Activated T-cell treated with anti-CD3 and anti-CD28 coated beads for 24 hours (primary cell): ENCODE measurements around the gene CA10.

Experiments used
- DNase-seq: peaks from one replicate; pipeline ENCODE4 v3.0.0-alpha.2; 2020; ENCODE audit warnings: low read depth

CA10 gene

DNA sequence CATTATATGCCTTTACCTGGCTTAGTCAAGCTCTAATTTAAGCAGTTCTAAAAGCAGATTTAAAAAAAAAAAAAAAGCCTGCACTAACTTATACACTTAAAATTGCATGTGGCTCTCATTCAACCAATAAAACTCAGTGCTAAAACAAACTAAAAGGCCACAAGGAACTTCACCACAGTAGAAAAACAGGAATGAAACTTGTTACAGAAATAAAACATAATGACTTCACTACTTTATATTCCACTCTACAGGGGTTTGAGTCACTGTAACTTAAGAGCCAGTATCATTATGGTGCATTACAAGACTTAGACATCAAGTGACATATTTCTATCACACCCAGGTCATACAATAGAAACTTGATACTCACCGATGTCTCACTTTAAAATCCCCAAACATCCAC, 11.1 kb downstream of the CA10 start:
- no peak for DNase-seq

DNA sequence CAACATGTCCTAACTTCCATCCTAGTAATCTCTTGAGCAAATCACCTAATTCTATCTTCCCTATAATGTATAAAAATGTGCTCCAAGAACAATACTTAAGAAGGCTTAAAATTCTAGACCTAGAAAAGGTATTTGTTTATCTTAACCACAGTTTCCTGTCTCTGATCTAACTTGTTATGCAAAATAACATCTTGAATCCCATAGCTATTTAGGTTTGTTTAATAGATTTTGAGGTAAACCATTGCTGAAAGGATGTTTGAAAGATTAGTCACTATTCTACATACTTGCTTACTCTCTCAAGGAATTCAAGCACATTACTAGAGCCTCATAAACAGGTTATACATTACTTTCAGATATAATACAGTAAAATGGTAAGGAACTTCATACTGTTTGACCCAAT, 13.0 kb downstream of the CA10 start:
- no peak for DNase-seq

DNA sequence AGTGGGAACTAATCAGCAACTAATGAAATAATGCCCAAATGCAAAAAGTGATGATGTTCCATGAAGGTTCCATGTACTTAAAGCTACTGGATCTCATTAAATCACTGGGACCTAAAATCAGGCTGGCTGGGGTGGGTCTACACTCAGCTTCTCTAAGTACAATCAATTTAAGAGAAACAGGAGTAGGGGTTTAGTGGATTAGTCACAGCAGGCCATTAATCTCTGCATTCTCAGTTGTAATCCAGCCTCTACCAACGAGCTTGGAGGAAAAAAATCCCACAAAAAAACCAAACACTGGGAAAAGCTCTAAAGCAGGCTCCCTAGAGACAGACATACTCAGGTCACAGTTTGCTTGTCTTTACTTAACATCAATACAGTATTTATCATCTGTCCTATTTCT, 15.0 kb downstream of the CA10 start:
- DNase-seq = no peak

DNA sequence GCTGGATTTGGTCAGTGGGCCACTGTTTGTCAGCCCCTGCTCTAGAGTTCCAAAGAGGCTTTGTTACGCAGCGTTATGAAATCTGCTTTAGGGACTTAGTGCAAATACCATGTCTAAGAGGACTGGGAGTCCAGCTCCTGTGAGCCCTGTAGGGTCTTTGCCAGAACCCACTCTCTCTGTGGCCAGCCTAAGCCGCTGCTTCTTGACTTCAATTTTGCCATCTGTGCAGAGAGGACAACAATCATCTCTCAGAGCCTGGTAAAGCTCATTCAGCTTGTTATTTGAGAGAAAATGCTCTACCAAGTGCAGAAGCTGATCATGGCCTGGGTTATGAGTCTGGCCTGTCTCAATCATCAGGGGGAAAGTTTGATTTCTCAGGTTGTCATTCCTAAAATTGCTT, 17.9 kb downstream of the CA10 start:
- DNase-seq = no peak

DNA sequence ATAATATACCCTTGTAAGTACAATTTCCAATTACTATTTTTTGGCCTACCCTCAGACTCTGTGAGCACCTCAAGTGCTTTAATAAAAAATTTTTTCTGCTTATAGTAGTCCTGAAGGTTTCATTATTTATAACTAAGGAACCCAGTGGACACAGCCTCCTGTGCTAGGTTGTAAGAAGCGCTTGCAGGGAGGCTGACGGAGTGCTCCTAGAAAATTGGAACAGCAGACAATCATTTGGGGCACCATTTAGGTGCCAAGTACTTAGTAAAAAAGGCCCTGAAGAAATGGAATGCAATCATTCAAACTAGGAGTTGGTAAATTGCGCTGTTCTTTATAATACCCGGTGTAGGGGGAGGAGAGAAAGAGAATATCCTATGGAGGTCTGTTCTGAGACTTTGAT, 19.8 kb downstream of the CA10 start:
- no peak for DNase-seq

DNA sequence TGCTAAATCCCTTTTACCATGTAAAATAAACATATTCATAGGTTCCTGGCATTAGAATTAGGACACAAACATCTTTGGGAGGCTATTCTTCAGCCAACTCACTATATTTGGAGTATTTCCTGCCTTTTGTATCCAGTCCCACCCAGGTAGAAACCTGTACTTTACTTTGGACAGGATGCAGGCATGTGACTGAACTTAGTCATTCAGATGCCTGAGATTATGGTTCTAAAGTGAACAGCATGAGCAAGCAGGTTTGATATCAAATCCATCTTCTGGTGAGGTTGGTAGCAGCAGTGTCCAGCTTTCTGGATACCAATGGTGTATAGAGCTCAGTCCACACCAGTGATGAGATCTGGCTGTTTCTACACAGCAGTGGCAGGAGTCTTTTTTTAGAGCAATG, 20.2 kb downstream of the CA10 start:
- no peak for DNase-seq

DNA sequence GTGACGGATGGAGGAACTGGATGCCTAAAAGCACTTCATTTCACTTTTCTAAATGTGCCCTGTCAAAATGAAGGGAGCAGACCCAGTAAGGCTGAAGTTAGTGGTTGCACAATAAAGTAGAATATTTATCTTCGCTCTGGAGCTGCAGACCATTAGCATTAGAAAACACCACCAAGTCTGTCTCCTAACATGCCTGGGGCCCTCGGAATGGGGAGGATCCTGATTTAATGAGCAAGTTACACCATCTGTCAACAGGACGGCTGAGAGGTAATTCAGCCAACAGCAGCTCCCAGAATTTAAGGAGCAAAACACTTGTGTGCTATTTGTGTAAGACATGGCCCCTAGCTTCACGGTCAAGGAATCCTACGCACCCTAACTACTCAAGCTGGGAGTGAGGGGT, 22.3 kb downstream of the CA10 start:
- DNase-seq = no peak

DNA sequence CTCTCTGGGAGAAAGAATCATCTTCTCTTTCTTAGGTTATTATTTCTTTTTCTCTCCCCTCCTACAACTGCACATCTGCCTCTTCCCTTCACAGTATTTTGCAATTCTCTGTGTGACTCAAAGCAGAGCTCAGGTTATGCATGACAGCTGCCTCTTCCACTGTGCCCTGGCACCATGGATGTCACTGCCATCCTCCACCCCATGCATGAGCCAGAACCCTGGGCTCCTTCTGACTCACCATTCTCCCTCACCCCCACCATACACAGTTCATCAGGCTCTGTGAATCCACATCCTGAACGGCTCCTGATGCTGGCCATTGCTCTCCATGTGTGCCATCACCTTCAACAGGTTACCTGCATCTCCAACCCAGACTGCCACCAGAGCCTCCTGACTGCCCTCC, 23.9 kb downstream of the CA10 start:
- DNase-seq = no peak

DNA sequence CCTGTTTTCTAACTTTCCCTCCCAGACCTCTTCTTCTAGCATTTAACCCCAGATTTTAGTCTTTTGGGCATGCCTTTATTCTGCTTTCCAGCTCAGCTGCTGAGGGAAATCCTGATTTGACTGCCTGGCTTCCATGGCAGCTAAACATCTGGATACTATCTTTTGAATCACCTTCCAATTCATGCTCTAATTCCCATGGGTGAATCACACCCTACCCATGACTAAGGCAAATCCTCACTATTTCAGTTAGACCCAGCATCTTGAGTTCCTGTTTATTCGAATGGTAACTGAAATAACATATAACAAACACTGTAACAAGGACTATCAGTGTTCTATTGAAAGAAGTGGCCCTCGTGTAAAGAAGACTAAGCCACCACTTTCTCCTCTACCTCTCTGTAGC, 29.8 kb downstream of the CA10 start:
- DNase-seq = no peak

DNA sequence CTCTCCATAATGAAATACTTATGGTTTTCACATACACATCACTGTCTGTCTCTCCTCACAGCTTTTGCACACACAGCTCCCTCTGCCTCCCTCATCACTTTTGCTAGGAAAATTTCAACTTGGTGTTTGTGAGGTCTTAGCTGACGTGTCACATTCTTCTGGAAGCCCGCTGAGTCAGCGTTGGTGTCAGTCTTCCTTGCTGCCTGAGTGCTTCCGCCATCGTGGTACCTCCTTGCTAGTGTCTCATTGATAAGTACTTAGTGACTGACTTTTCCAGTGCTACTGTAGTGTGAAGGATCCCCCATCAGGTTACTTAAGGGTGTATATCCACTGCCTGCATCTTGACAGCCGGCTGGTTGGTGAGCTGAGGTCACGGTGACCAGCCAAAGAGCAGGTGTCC, 33.5 kb downstream of the CA10 start:
- DNase-seq = no peak

DNA sequence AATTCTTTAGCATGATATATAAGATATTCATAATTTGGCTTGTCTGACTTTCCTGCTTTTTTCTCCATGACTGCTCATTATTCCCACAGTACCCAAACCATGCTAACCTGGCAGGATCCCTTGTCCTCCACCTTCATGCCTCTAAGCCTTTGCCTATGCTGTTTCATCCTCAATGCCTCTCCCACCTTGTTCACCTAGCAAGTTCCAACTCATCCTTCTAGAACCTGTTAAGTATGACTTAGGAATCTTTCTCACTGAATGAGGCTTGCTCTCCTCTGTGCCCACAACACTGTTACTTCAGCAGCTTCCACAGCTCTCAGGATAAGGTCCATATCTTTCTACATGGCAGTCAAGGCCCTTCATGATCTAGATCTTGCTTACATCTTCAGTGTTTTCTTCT, 34.0 kb downstream of the CA10 start:
- DNase-seq = no peak

DNA sequence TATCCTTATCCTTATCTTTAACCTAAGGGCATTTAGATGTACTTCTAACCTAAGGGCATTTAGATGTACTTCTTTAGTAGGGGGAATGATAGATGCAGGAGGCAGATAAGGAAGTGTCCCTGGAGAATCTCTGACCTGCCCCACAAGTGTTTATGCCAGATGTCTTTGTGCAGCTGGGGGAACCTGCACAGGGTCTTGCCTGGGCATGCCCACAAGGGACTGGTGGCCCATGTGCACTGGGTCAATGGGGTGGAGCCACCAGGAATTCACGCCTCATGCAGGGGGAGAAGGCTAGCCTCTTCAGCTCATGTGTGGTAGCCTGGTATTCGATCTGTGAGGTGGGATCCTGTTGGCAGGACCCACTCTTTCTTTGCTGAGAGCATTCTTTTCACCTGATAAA, 38.0 kb downstream of the CA10 start:
- no peak for DNase-seq

DNA sequence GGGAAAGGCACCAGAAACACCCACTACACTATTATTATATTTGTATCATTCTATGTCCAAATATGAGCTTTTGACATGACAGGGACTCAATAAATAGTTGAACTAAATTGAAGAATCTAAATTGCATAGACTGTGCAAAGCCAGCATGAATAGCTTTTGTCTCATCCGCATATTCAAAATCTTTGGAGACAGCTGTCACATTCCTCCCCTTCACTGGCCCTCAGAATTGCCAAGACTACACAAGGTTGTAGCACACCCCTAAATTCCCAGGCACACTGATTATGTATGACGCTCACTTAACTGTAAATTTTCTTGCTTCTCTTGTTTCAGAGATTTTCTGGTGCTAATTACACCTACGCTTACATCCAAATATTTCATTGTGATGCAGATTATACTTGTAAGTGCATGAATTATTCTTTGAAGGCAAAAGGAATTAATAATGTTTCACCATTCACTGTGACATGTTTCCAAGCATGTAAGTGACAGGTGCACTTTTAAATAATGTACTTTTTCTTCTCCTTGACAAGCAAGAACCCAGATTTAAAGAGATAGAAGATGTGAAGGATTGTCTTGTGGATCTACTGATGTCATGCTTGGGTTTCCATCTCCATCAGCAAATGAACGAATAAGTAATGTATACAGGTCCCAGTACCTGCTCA, 47.5 kb downstream of the CA10 start:
- DNase-seq = no peak

DNA sequence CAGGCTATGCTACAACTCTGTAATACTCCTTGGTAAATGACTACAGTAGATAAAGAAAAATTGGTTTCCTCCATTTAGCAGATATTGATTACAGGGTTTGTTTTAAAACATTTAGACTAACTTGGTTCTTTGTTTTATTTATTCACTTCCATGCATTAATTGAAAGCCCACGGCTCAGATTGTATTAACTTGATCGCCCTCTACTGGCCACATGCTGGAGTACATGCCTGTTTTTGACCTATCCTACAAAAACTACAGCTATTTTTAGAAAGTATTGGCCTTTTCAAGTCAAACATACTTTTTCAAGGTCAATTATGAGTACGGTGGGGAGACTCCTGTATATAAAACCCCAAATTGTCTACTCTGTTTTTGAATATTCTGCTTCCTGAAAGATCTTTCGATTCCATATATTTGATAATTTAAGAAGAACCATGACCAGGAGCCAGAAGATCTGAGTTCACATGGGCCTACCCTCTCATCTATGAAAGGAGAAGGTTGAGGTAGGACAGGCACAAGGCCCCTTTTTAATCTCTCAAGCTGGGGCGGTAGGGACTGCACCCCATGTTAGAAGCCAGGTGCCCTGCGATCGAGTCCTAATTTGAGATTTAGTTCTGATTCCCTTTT, 51.8 kb downstream of the CA10 start:
- DNase-seq = peak; percentile 16

DNA sequence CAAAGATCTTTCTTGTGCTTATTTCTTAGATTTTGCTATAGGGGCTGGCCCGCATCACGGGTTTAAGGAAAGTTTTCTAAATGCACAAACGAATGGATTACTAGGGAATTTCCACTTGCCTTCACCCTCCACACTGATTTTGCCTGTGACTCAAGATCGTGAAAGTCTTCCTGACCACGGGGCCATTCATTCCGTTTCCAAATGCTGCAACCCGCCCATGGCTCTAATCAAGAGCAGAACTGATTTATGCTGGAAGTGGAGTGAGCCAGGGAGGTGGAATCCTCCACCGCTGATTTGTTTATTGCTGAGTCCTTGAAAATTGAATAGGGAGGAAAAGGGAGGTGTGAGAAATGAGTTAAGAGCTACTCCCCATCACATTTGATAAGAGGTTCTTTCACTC, 52.4 kb downstream of the CA10 start:
- no peak for DNase-seq

DNA sequence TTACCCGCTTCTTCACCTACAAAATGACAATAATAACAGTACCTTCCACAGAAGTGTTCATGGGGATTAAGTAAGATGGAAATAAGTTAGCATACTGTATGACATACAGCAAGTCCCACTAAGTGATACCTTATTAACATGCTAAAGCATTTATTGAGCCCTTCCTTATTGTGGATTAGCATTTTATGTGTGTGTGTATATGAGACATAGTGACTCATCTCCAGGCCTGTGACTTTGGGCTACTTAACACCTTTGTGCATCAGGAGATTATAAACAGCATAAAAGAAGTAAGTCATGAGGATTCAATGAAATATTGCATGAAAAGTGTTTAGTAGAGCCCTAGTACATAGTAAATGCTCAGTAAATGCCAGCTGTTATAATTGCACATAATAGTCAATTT, 52.9 kb downstream of the CA10 start:
- no peak for DNase-seq

DNA sequence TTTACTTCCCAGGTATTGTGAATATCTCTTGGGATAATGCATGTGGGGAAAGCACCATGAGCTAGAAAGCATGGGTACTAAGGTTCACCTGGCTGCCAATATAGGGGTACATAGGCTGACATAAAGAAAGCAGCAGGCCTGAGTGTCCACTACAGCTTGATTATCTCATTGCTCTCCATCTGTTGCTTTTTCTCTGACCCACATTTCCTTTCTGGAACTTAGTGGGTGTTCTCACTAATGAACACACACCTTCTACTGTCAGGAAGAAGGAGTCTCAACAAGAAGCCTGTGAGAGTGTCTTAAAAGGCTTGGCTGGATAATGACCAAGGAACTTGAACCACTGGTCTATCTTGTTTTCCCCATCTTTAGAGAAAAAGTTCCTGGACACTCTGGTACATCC, 62.5 kb downstream of the CA10 start:
- no peak for DNase-seq

DNA sequence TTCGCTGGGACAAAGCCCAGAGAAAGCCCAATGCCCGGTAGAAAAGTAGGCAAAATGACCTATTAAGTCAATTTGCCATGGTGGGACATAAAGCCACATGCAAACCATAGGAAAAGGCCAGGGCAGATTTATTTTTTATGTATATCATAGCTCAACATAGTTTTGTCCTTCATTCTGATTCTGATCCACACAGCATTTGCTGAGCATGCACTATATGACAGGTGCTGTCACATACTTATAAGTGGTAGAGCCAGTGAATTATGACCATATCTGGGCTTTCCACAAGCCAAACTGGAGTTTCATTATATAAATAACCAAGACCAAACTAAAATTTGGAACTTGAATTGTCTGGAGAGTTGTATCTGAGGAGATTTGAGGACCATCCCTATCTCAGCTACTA, 74.3 kb downstream of the CA10 start:
- no peak for DNase-seq

DNA sequence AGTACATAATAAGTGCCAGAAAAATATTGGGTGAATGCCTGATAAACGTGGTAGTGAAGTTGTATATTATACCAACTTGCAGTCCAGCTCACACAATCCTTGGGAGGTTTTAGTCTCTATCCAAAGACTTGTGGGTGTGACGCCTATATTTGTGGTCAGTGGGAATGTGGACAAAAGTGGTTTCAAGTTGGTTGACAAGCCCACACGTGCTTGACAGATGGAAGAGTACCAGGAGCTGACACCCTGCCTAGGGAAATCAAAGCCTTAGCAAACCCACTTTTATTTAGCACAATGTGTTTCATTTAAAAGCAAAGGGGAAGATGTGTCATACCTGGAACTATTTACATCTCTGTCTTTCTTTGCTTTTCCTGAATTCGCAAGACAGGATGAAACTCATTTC, 79.0 kb downstream of the CA10 start:
- no peak for DNase-seq

DNA sequence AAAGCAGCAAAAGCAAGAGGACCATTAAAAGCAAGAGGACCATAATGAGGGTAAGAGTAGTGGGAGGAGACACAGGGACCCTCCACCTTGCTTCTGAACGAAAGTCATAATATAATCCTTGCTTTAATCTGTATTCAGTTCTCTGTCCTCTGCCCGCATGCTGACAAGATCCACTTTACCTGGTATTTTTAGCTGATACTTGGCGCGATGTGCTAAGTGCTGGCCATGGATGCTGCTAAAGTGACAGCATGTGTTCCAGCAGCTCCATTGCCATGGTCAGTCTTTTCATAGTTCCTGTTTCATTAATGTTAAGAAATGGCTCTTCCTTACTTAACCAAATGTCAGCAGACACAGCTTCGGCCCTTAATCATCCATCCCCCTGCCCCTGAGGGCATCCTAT, 86.8 kb downstream of the CA10 start:
- DNase-seq = no peak

DNA sequence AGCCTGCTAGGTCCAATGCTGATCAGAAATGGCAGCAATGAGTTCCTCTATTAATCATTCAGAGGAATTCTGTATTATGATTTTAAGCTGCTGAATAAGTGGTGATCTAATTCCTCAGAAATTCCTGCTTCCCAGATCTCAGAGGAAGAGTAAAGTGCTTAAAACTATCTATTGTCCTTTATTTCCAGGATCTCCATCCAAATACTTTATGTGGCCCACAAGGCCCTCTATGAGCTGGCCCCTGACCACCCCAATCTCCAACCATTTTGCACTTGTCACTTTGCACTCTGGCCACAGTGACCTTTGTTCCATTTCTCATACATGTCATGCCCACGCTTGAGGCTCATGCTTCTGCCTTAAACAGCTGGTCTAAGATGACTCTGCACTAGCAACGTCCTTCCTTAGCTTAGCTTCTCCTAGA, 93.7 kb downstream of the CA10 start:
- no peak for DNase-seq

DNA sequence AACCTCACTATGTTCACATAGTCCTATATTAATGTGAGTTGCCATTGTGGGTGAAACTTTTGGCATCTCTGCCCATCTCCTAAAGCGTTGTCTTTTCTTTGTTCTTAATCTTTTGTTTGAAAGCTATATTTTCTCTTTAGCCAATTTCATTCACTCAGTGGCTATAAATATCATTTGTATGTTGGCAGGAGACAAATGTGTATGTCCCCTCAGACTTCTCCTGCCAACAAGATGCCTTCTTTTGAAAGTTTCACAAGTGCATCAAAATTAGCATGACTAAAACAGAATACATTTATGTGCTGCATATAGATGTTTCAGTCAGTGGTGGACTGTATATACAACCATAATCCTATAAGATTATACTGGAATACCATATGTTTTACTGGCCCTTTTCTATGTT, 109.0 kb downstream of the CA10 start:
- DNase-seq = no peak

DNA sequence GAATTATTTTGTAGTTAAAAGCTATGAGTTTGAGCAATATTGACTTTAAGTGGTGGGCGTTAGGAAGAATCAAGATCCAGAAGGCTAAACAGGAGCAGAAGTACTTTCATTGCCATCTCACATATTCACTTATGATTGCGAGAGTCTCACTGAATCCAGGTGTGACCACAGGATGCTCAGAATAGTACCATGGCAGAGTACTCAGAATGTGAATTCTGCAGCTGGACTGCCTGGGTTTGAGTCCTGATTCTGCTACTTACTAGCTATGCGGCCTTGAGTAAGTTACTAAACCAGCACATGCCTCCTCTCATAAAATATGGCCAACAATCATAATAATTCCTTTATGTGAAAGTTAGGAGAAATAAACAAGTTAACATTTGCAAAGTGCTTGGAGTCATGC, 109.5 kb downstream of the CA10 start:
- DNase-seq = no peak

DNA sequence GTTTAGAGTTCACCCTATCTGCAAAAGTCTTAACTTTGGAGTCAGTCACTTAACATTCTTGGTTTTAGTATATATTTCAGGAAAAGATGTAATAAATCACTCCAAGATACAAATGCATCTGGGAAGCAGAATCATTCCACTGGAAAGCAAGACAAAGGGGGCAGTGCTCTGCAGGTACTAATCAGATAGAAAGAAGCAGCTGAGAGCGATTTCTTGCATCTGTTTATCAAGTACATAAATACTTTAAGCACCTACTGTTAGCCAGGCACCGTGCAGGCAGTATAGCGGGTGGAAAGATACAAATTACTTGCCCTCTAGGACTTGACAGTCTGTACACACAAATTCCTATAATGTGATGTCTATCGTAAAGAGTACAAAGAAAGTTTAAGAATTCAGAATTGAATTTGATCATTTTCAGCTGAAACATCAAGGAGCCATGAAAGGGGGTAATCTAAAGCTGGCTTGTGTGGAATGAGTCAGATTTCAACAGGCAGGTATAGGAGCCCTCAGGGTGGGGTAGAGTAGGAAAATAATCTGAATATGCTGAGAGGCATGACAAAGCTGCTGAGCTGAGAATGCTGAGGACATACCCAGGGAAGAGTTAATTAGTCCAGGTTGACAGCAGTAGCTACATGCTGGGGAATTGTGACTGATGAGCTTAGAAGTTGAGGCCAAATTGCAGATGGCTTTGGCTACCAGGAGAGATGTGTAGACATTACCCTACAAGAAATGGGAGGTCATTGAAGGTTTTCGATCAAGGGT, 110.2 kb downstream of the CA10 start:
- DNase-seq = no peak
